WTC11 (cell line): ENCODE results near the gene AFF3. TPM values are rescaled to one million over a fixed set of nuclear protein-coding genes. Genes with fewer than 3 reads are reported as not detected.

ENCODE experiments used
- ATAC-seq: fragments of 200-7000 bp; cut with Tn5 transposase; 2 replicates; pipeline ENCODE4 v1.10.0; 2021; ENCODE audit warnings: mild to moderate bottlenecking, moderate library complexity
- CTCF ChIA-PET: fragments of 300-600 bp; sonication (Branson Sonifier 250); formaldehyde crosslinking; loops from one replicate; lab custom pipeline; 2021; ENCODE audit warnings: antibody characterized with exemption; lab: Charles Lee
- POLR2A ChIA-PET: fragments of 350-600 bp; sonication (Branson Sonifier 250); formaldehyde crosslinking; loops from one replicate; lab custom pipeline; 2021; ENCODE audit warnings: antibody characterized with exemption; lab: Charles Lee
- DNase-seq: peaks from one replicate; pipeline ENCODE4 v3.0.0; 2021; ENCODE audit warnings: low spot score
- H3K27ac Mint-ChIP-seq: 2 replicates; pipeline ENCODE4 v1.8.0; 2021; ENCODE audit warnings: mixed read lengths
- H3K27me3 Mint-ChIP-seq: 2 replicates; pipeline ENCODE4 v1.8.0; 2021; ENCODE audit warnings: low read depth, mild to moderate bottlenecking, moderate library complexity, mixed read lengths
- H3K36me3 Mint-ChIP-seq: 2 replicates; pipeline ENCODE4 v1.8.0; 2021; ENCODE audit warnings: mixed read lengths
- H3K4me1 Mint-ChIP-seq: 2 replicates; pipeline ENCODE4 v1.8.0; 2022; ENCODE audit warnings: mixed read lengths
- H3K4me3 Mint-ChIP-seq: 2 replicates; pipeline ENCODE4 v1.8.0; 2021; ENCODE audit warnings: mild to moderate bottlenecking, moderate library complexity, mixed read lengths
- H3K9me3 Mint-ChIP-seq: 2 replicates; pipeline ENCODE4 v1.8.0; 2021; ENCODE audit warnings: mixed read lengths
- CBFB ChIP-seq: sonication (generic); formaldehyde crosslinking; IDR thresholded peaks from 2 replicates; pipeline ENCODE4 v1.8.1; 2022; ENCODE audit warnings: mild to moderate bottlenecking, low read depth, missing genetic modification reagents
- E2F1 ChIP-seq: sonication (generic); formaldehyde crosslinking; IDR thresholded peaks from 2 replicates; pipeline ENCODE4 v1.8.0; 2022; ENCODE audit warnings: mild to moderate bottlenecking, missing genetic modification reagents
- E2F4 ChIP-seq: sonication (generic); formaldehyde crosslinking; IDR thresholded peaks from 2 replicates; pipeline ENCODE4 v1.8.1; 2022; ENCODE audit warnings: low read depth, mild to moderate bottlenecking, moderate library complexity, missing genetic modification reagents, borderline replicate concordance
- EMX1 ChIP-seq: fragments of 250-450 bp; sonication (Bioruptor Pico); IDR thresholded peaks from 2 replicates; pipeline ENCODE4 v1.8.0; 2021; ENCODE audit warnings: mild to moderate bottlenecking
- ERG ChIP-seq: fragments of 250-450 bp; sonication (Bioruptor Pico); IDR thresholded peaks from 2 replicates; pipeline ENCODE4 v1.8.0; 2021; ENCODE audit warnings: mild to moderate bottlenecking
- ESRRA ChIP-seq: sonication (generic); formaldehyde crosslinking; IDR thresholded peaks from 2 replicates; pipeline ENCODE4 v1.8.1; 2022; ENCODE audit warnings: mild to moderate bottlenecking, missing genetic modification reagents, borderline replicate concordance
- ETV6 ChIP-seq: sonication (generic); formaldehyde crosslinking; IDR thresholded peaks from 2 replicates; pipeline ENCODE4 v1.8.1; 2022; ENCODE audit warnings: mild to moderate bottlenecking, missing genetic modification reagents
- GRHL2 ChIP-seq: fragments of 250-450 bp; sonication (Bioruptor Pico); IDR thresholded peaks from 2 replicates; pipeline ENCODE4 v1.8.0; 2022; ENCODE audit warnings: mild to moderate bottlenecking, moderate library complexity; ENCODE audit not compliant: insufficient replicate concordance, severe bottlenecking
- IRF1 ChIP-seq: sonication (generic); formaldehyde crosslinking; IDR thresholded peaks from 2 replicates; pipeline ENCODE4 v1.8.0; 2023; ENCODE audit warnings: missing genetic modification reagents
- IRF2 ChIP-seq: sonication (generic); formaldehyde crosslinking; IDR thresholded peaks from 2 replicates; pipeline ENCODE4 v1.8.0; 2022; ENCODE audit warnings: low read depth, missing genetic modification reagents, borderline replicate concordance
- KAT7 ChIP-seq: sonication (generic); formaldehyde crosslinking; IDR thresholded peaks from 2 replicates; pipeline ENCODE4 v1.8.1; 2023; ENCODE audit warnings: missing genetic modification reagents, mild to moderate bottlenecking, borderline replicate concordance
- MYBL2 ChIP-seq: sonication (generic); formaldehyde crosslinking; IDR thresholded peaks from 2 replicates; pipeline ENCODE4 v1.8.1; 2023; ENCODE audit warnings: mild to moderate bottlenecking, moderate library complexity, missing genetic modification reagents
- NFATC4 ChIP-seq: fragments of 250-450 bp; sonication (Bioruptor Pico); IDR thresholded peaks from 2 replicates; pipeline ENCODE4 v1.9.0; 2021; ENCODE audit warnings: mild to moderate bottlenecking
- NFE2L1 ChIP-seq: sonication (generic); formaldehyde crosslinking; IDR thresholded peaks from 2 replicates; pipeline ENCODE4 v1.8.1; 2023; ENCODE audit warnings: missing genetic modification reagents
- NFYB ChIP-seq: sonication (generic); formaldehyde crosslinking; conservative IDR thresholded peaks from 2 replicates; pipeline ENCODE4 v1.8.0; 2022; ENCODE audit warnings: low read depth, missing genetic modification reagents
- NR1H2 ChIP-seq: sonication (generic); formaldehyde crosslinking; IDR thresholded peaks from 2 replicates; pipeline ENCODE4 v1.9.0; 2021; ENCODE audit warnings: mild to moderate bottlenecking, moderate library complexity, missing genetic modification reagents
- NR2C2 ChIP-seq: sonication (generic); formaldehyde crosslinking; IDR thresholded peaks from 2 replicates; pipeline ENCODE4 v1.8.0; 2022; ENCODE audit warnings: mild to moderate bottlenecking, missing genetic modification reagents
- SOX15 ChIP-seq: fragments of 250-450 bp; sonication (Bioruptor Pico); IDR thresholded peaks from 2 replicates; pipeline ENCODE4 v1.9.0; 2021; ENCODE audit warnings: mild to moderate bottlenecking
- SP1 ChIP-seq: sonication (generic); formaldehyde crosslinking; conservative IDR thresholded peaks from 2 replicates; pipeline ENCODE4 v1.8.1; 2022; ENCODE audit warnings: missing genetic modification reagents
- TEAD4 ChIP-seq: sonication (generic); formaldehyde crosslinking; IDR thresholded peaks from 2 replicates; pipeline ENCODE4 v1.8.0; 2022; ENCODE audit warnings: mild to moderate bottlenecking, missing genetic modification reagents
- ZNF121 ChIP-seq: sonication (generic); formaldehyde crosslinking; IDR thresholded peaks from 2 replicates; pipeline ENCODE4 v1.8.0; 2023; ENCODE audit warnings: missing genetic modification reagents
- ZNF317 ChIP-seq: sonication (generic); formaldehyde crosslinking; IDR thresholded peaks from 2 replicates; pipeline ENCODE4 v1.8.1; 2023; ENCODE audit warnings: low read depth, mild to moderate bottlenecking, moderate library complexity, missing genetic modification reagents, borderline replicate concordance
- ZNF396 ChIP-seq: fragments of 250-450 bp; sonication (Bioruptor Pico); IDR thresholded peaks from 2 replicates; pipeline ENCODE4 v1.8.0; 2021; ENCODE audit warnings: mild to moderate bottlenecking, moderate library complexity, borderline replicate concordance
- ZNF423 ChIP-seq: fragments of 250-450 bp; sonication (Bioruptor Pico); IDR thresholded peaks from 2 replicates; pipeline ENCODE4 v2.1.2; 2022; ENCODE audit warnings: mild to moderate bottlenecking, moderate library complexity
- ZNF671 ChIP-seq: fragments of 250-450 bp; sonication (Bioruptor Pico); IDR thresholded peaks from 2 replicates; pipeline ENCODE4 v1.8.0; 2021; ENCODE audit warnings: mild to moderate bottlenecking
- total RNA-seq: library from RNA; stranded (reverse); gene quantifications from 3 replicates; pipeline ENCODE4 v1.2.3, GENCODE V29; 2021
- TF ChIP-seq, protein P1 (sequence below): sonication (generic); formaldehyde crosslinking; IDR thresholded peaks from 2 replicates; pipeline ENCODE4 v1.8.1; 2022; ENCODE audit warnings: low read depth, missing genetic modification reagents, borderline replicate concordance

Gene AFF3
- total RNA-seq, 1 experiment from 2014 or later: 1.2 TPM

- peaks cover 16% of the 10 kb centered on the region for H3K4me1 Mint-ChIP-seq
- no peak for ATAC-seq
- no peaks in the 10 kb centered on the region for H3K27me3 Mint-ChIP-seq
- no peaks in the 10 kb centered on the region for H3K36me3 Mint-ChIP-seq
- peaks cover 17% of the 10 kb centered on the region for H3K9me3 Mint-ChIP-seq
- CTCF ChIA-PET: interaction anchor here (0.5 to 2.0 kb wide), 12 partner anchors 11 to 1400 kb away, joined by 3 to 10 read pairs (median 4); no protein-coding TSS in a partner anchor
- no peak overlapping the region for H3K4me3 Mint-ChIP-seq
- no peak overlapping the region for H3K27ac Mint-ChIP-seq
- DNase-seq: no peak
- POLR2A ChIA-PET: no interaction called here
- TF ChIP-seq MYBL2 (CRISPR knock-in tag) (no peak), SP1 (CRISPR knock-in tag) (no peak), NR2C2 (no peak), ZNF396 (CRISPR knock-in tag) (no peak), NFATC4 (no peak), SOX15 (CRISPR knock-in tag) (no peak), NFYB (CRISPR knock-in tag) (no peak), IRF1 (CRISPR knock-in tag) (no peak), ZNF317 (CRISPR knock-in tag) (no peak), ESRRA (CRISPR knock-in tag) (no peak), TEAD4 (CRISPR knock-in tag) (no peak), E2F1 (CRISPR knock-in tag) (no peak), EMX1 (no peak), NR1H2 (no peak)
- TF ChIP-seq, all 79 proteins: peak for 0
These were observed 323.5 kb downstream of the AFF3 start for GRCh38 chr2:99818842-99819241.

GRCh38 chr2:99816908-99817307, 325.5 kb downstream of the AFF3 start:
- ChIA-PET CTCF (interaction anchor here (1.3 kb wide), 1 partner anchor 444 kb away, joined by 4 read pairs; no protein-coding TSS in a partner anchor), POLR2A (no interaction called here)
- Mint-ChIP-seq H3K9me3 (peaks cover 17% of the 10 kb centered on the region), H3K4me1 (peaks cover 5% of the 10 kb centered on the region; the same call in 1 of the 2 replicates), H3K4me3 (no peak overlapping the region), H3K27me3 (no peaks in the 10 kb centered on the region), H3K27ac (no peak overlapping the region), H3K36me3 (no peaks in the 10 kb centered on the region)
- TF ChIP-seq ZNF396 (CRISPR knock-in tag) (no peak), TEAD4 (CRISPR knock-in tag) (no peak), E2F4 (no peak), NR2C2 (no peak), MYBL2 (CRISPR knock-in tag) (no peak), ERG (CRISPR knock-in tag) (no peak), ZNF121 (CRISPR knock-in tag) (no peak)
- TF ChIP-seq, protein P1, sequence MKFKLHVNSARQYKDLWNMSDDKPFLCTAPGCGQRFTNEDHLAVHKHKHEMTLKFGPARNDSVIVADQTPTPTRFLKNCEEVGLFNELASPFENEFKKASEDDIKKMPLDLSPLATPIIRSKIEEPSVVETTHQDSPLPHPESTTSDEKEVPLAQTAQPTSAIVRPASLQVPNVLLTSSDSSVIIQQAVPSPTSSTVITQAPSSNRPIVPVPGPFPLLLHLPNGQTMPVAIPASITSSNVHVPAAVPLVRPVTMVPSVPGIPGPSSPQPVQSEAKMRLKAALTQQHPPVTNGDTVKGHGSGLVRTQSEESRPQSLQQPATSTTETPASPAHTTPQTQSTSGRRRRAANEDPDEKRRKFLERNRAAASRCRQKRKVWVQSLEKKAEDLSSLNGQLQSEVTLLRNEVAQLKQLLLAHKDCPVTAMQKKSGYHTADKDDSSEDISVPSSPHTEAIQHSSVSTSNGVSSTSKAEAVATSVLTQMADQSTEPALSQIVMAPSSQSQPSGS (CRISPR knock-in tag): no peak
- no peak for ATAC-seq
- DNase-seq: no peak

- Mint-ChIP-seq H3K27me3 (no peaks in the 10 kb centered on the region), H3K4me3 (no peak overlapping the region), H3K27ac (no peak overlapping the region), H3K36me3 (no peaks in the 10 kb centered on the region), H3K4me1 (peaks cover 9% of the 10 kb centered on the region; the same call in 1 of the 2 replicates), H3K9me3 (peaks cover 17% of the 10 kb centered on the region)
- DNase-seq (no peak), ATAC-seq (no peak)
- POLR2A ChIA-PET: no interaction called here
- CTCF ChIA-PET: no interaction called here
- TF ChIP-seq MYBL2 (CRISPR knock-in tag) (no peak), IRF2 (CRISPR knock-in tag) (no peak), ETV6 (CRISPR knock-in tag) (no peak), NFE2L1 (CRISPR knock-in tag) (no peak), CBFB (CRISPR knock-in tag) (no peak), ZNF671 (no peak), KAT7 (CRISPR knock-in tag) (no peak), GRHL2 (no peak), ZNF423 (no peak)
These were observed 330.0 kb downstream of the AFF3 start for GRCh38 chr2:99812426-99812825.
